SK-MEL-5 (cell line): ENCODE results near the gene CRELD2. TPM values are rescaled to one million over a fixed set of nuclear protein-coding genes. Genes with fewer than 3 reads are reported as not detected.
"Not testable (repeated sequence)": the region's sequence is repeated elsewhere in the genome, so short reads cannot be mapped to it uniquely, and the experiment has no call there.

Source experiments
- DNase-seq: peaks from one replicate; pipeline ENCODE4 v3.0.0-alpha.2; 2016; ENCODE audit warnings: low read depth, low spot score
- in situ Hi-C: cut with HindIII; loops from 2 replicates; pipeline ENCODE4 v1.10.0; 2016; ENCODE audit warnings: low sequenced_read_pairs, high pct_unique_total_duplicates, low pct_unique_long_range_greater_than_20kb
- total RNA-seq: library from RNA; depleted of rRNA; stranded (reverse); fragments of >200 nt; shearing (Covaris generic); gene quantifications from 2 replicates; pipeline ENCODE4 v1.2.3, GENCODE V29; 2014

Gene CRELD2
- total RNA-seq, 1 experiment from 2014 or later: 162 TPM

- in situ Hi-C loops: no loop called here
- DNase-seq: no peak
These were observed 18.7 kb downstream of the CRELD2 start for GRCh38 chr22:49936973-49937757.

- DNase-seq: peak; percentile 85
- in situ Hi-C loops: no loop called here
These were observed 19.5 kb downstream of the CRELD2 start for GRCh38 chr22:49937758-49938564.

GRCh38 chr22:49938565-49939136 is 20.2 kb downstream of the CRELD2 start:
- in situ Hi-C loops: no loop called here

GRCh38 chr22:49941507-49942316 is 23.3 kb downstream of the CRELD2 start:
- no peak for DNase-seq
- in situ Hi-C loops: no loop called here

More at GRCh38 chr22:49938565-49939136, 20.2 kb downstream of the CRELD2 start:
- no peak for DNase-seq

GRCh38 chr22:49942565-49943404 is 24.4 kb downstream of the CRELD2 start:
- in situ Hi-C loops: no loop called here
- DNase-seq: no peak

GRCh38 chr22:49943405-49943765 is 25.0 kb downstream of the CRELD2 start:
- in situ Hi-C loops: no loop called here
- no peak for DNase-seq

- DNase-seq: no peak
- in situ Hi-C loops: no loop called here
These were observed 25.5 kb downstream of the CRELD2 start for GRCh38 chr22:49943771-49944398.

GRCh38 chr22:49944399-49944891 is 26.0 kb downstream of the CRELD2 start:
- in situ Hi-C loops: no loop called here
- DNase-seq: no peak

GRCh38 chr22:49945042-49945794 is 26.8 kb downstream of the CRELD2 start:
- in situ Hi-C loops: not testable (repeated sequence)
- peak; percentile 52 for DNase-seq

GRCh38 chr22:49946612-49947295 is 28.3 kb downstream of the CRELD2 start:
- in situ Hi-C loops: no loop called here

GRCh38 chr22:49947296-49947622 is 28.8 kb downstream of the CRELD2 start:
- DNase-seq: no peak
- in situ Hi-C loops: no loop called here

More at GRCh38 chr22:49946612-49947295, 28.3 kb downstream of the CRELD2 start:
- DNase-seq: no peak

GRCh38 chr22:49948116-49948957 is 29.9 kb downstream of the CRELD2 start:
- no peak for DNase-seq
- in situ Hi-C loops: no loop called here

- DNase-seq: no peak
- in situ Hi-C loops: no loop called here
These were observed 30.8 kb downstream of the CRELD2 start for GRCh38 chr22:49948958-49949913.

GRCh38 chr22:49949914-49950292 is 31.5 kb downstream of the CRELD2 start:
- in situ Hi-C loops: no loop called here
- DNase-seq: no peak
